H1 (cell line): ENCODE measurements around the gene MAP4K1. TPM values are rescaled to one million over a fixed set of nuclear protein-coding genes. Genes with fewer than 3 reads are reported as not detected.

Experiments
- CTCF ChIA-PET: fragments of 300-600 bp; sonication (Branson Sonifier 250); formaldehyde crosslinking; loops from one replicate; lab custom pipeline; 2021; ENCODE audit not compliant: partially characterized antibody; lab: Charles Lee
- POLR2A ChIA-PET: fragments of 300-600 bp; sonication (Branson Sonifier 250); formaldehyde crosslinking; loops from one replicate; lab custom pipeline; 2021; ENCODE audit warnings: inconsistent platforms; ENCODE audit not compliant: partially characterized antibody; lab: Charles Lee
- DNase-seq, 2 experiments: peaks; one replicate each; pipeline versions ENCODE4 v3.0.0 to v3.0.0-alpha.2; 2010 to 2022; ENCODE audit warnings: low spot score in 2 of 2, low read depth in 1 of 2, mixed read lengths in 1 of 2
- FAIRE-seq: peaks from 2 replicates; lab custom pipeline; 2011; peaks lifted over from hg19 to GRCh38; lab: Jason Lieb, UNC
- H2AFZ ChIP-seq: 2 replicates; pipeline ENCODE4 v1.8.1; 2012; ENCODE audit warnings: low read length, inconsistent platforms
- H2AK5ac ChIP-seq: 2 replicates; pipeline ENCODE4 v1.6.1; 2013; ENCODE audit warnings: low read depth, low read length
- H2BK120ac ChIP-seq: replicated peaks from 2 replicates; pipeline ENCODE3; 2013; ENCODE audit warnings: low read depth, low read length, inconsistent platforms
- H2BK12ac ChIP-seq: 2 replicates; pipeline ENCODE4 v1.6.1; 2013; ENCODE audit warnings: low read depth, low read length
- H2BK15ac ChIP-seq: 2 replicates; pipeline ENCODE4 v1.6.1; 2013; ENCODE audit warnings: low read length
- H2BK20ac ChIP-seq: 2 replicates; pipeline ENCODE4 v1.6.1; 2013; ENCODE audit warnings: low read length
- H2BK5ac ChIP-seq: 2 replicates; pipeline ENCODE4 v1.6.1; 2013; ENCODE audit warnings: low read depth, low read length
- H3K14ac ChIP-seq: 2 replicates; pipeline ENCODE4 v1.6.1; 2013; ENCODE audit warnings: inconsistent platforms; ENCODE audit not compliant: insufficient read length
- H3K18ac ChIP-seq: 2 replicates; pipeline ENCODE4 v1.6.1; 2013; ENCODE audit warnings: low read length; ENCODE audit errors: extremely low read depth
- H3K23ac ChIP-seq: 2 replicates; pipeline ENCODE4 v1.6.1; 2013; ENCODE audit warnings: inconsistent platforms; ENCODE audit not compliant: insufficient read length
- H3K23me2 ChIP-seq: 2 replicates; pipeline ENCODE4 v1.6.1; 2013; ENCODE audit warnings: low read depth, low read length
- H3K27ac ChIP-seq: 2 replicates; pipeline ENCODE4 v1.6.1; 2011; ENCODE audit warnings: low read depth, low read length, inconsistent platforms
- H3K27me3 ChIP-seq, 4 experiments: replicated peaks in 1 of 4; 1 replicate in 1 of 4; 2 replicates in 3 of 4; pipeline versions ENCODE4 v1.6.1 to v1.8.1; 2011 to 2013; ENCODE audit warnings: low read length in 3 of 4, mild to moderate bottlenecking in 3 of 4, inconsistent platforms in 2 of 4, mixed read lengths in 2 of 4, moderate library complexity in 1 of 4; ENCODE audit not compliant: control insufficient read depth in 3 of 4, insufficient read depth in 3 of 4; ENCODE audit errors: extremely low read depth in 1 of 4
- H3K36me3 ChIP-seq, 4 experiments: 2 replicates each; pipeline versions ENCODE4 v1.6.1 to v1.8.1; 2011 to 2013; ENCODE audit warnings: mild to moderate bottlenecking in 4 of 4, low read length in 3 of 4, moderate library complexity in 2 of 4, control low read depth in 1 of 4, inconsistent platforms in 1 of 4; ENCODE audit not compliant: insufficient read depth in 4 of 4, control insufficient read depth in 2 of 4
- H3K4ac ChIP-seq: replicated peaks from 2 replicates; pipeline ENCODE3; 2013; ENCODE audit warnings: low read length, low read depth, mixed read lengths, inconsistent platforms; ENCODE audit not compliant: insufficient read length
- H3K4me1 ChIP-seq, 4 experiments: replicated peaks in 1 of 4; 1 replicate in 1 of 4; 2 replicates in 3 of 4; pipeline versions ENCODE4 v1.6.1 to v1.8.1; 2011 to 2013; ENCODE audit warnings: low read length in 3 of 4, inconsistent platforms in 2 of 4, mixed read lengths in 1 of 4; ENCODE audit not compliant: insufficient read depth in 4 of 4, control insufficient read depth in 3 of 4
- H3K4me2 ChIP-seq, 2 experiments: 2 replicates each; pipeline versions ENCODE4 v1.6.1 to v1.8.1; 2011 to 2013; ENCODE audit warnings: low read depth in 2 of 2, low read length in 2 of 2, control low read depth in 1 of 2, inconsistent platforms in 1 of 2, mild to moderate bottlenecking in 1 of 2; ENCODE audit not compliant: insufficient read depth in 1 of 2
- H3K4me3 ChIP-seq, 4 experiments: fragments of 200-600, 300-600 bp in 1 of 4; sonication (generic), shearing (Covaris generic), sonication (Bioruptor Twin) in 1 of 4; 2 replicates each; pipeline versions ENCODE4 v1.5.1 to v1.8.1; 2011 to 2016; ENCODE audit warnings: low read length in 4 of 4, low read depth in 3 of 4, control low read depth in 2 of 4, inconsistent platforms in 2 of 4, mild to moderate bottlenecking in 2 of 4, mixed read lengths in 1 of 4, moderate library complexity in 1 of 4; ENCODE audit not compliant: insufficient read depth in 2 of 4; ENCODE audit errors: extremely low read depth in 1 of 4
- H3K56ac ChIP-seq: replicated peaks from 2 replicates; pipeline ENCODE3; 2013; ENCODE audit warnings: low read depth, mild to moderate bottlenecking, mixed read lengths, low read length, inconsistent platforms; ENCODE audit not compliant: insufficient read length
- H3K79me1 ChIP-seq: 2 replicates; pipeline ENCODE4 v1.6.1; 2013; ENCODE audit warnings: low read depth, low read length, control low read depth
- H3K79me2 ChIP-seq, 2 experiments: 2 replicates each; pipeline versions ENCODE4 v1.6.1 to v1.8.1; 2012 to 2013; ENCODE audit warnings: low read length in 2 of 2, mild to moderate bottlenecking in 2 of 2, inconsistent platforms in 1 of 2; ENCODE audit not compliant: insufficient read depth in 2 of 2, control insufficient read depth in 1 of 2
- H3K9ac ChIP-seq, 4 experiments: replicated peaks in 1 of 4; 1 replicate in 1 of 4; 2 replicates in 3 of 4; pipeline versions ENCODE4 v1.6.1 to v1.8.1; 2011 to 2013; ENCODE audit warnings: low read depth in 3 of 4, low read length in 3 of 4, control low read depth in 2 of 4, mild to moderate bottlenecking in 2 of 4, moderate library complexity in 2 of 4, inconsistent platforms in 1 of 4; ENCODE audit errors: extremely low read depth in 1 of 4
- H3K9me3 ChIP-seq, 2 experiments: 2 replicates each; pipeline versions ENCODE4 v1.6.1 to v1.8.1; 2012 to 2013; ENCODE audit warnings: mild to moderate bottlenecking in 2 of 2, moderate library complexity in 2 of 2, control low read depth in 1 of 2, inconsistent platforms in 1 of 2, low read depth in 1 of 2, low read length in 1 of 2, mixed read lengths in 1 of 2; ENCODE audit not compliant: insufficient read depth in 2 of 2
- H4K20me1 ChIP-seq, 2 experiments: replicated peaks in 1 of 2; 2 replicates each; pipeline versions ENCODE3 to v1.8.1; 2011 to 2013; ENCODE audit warnings: inconsistent platforms in 2 of 2, low read length in 2 of 2, mild to moderate bottlenecking in 1 of 2; ENCODE audit not compliant: insufficient read depth in 2 of 2, control insufficient read depth in 1 of 2
- H4K5ac ChIP-seq: 2 replicates; pipeline ENCODE4 v1.6.1; 2013; ENCODE audit warnings: low read length, low read depth, mixed read lengths, inconsistent platforms; ENCODE audit not compliant: insufficient read length
- H4K8ac ChIP-seq: 2 replicates; pipeline ENCODE4 v1.8.0; 2013; ENCODE audit warnings: mild to moderate bottlenecking, moderate library complexity, low read length, inconsistent platforms; ENCODE audit not compliant: insufficient read depth; ENCODE audit errors: extremely low read depth
- H4K91ac ChIP-seq: replicated peaks from 2 replicates; pipeline ENCODE3; 2013; ENCODE audit warnings: low read length, mixed read lengths, inconsistent platforms; ENCODE audit not compliant: insufficient read length
- ASH2L ChIP-seq: fragments of 200-600, 300-600 bp; sonication (generic); IDR thresholded peaks from one replicate; pipeline ENCODE4 v1.7.1; 2017; ENCODE audit warnings: low read length
- CEBPB ChIP-seq: IDR thresholded peaks from 2 replicates; pipeline ENCODE4 v1.6.1; 2012; ENCODE audit warnings: low read depth, low read length
- FOSL1 ChIP-seq: IDR thresholded peaks from 2 replicates; pipeline ENCODE4 v1.6.1; 2011; ENCODE audit warnings: mild to moderate bottlenecking, low read depth, low read length, moderate library complexity; ENCODE audit not compliant: insufficient read depth
- NRF1 ChIP-seq: IDR thresholded peaks from 2 replicates; pipeline ENCODE4 v1.6.1; 2011; ENCODE audit warnings: mild to moderate bottlenecking, low read depth, low read length, improper control_type of control experiment
- POLR2A ChIP-seq, 2 experiments: IDR thresholded peaks; 1 replicate in 1 of 2; 2 replicates in 1 of 2; pipeline ENCODE4 v1.6.1; 2011; ENCODE audit warnings: low read depth in 2 of 2, low read length in 2 of 2, mild to moderate bottlenecking in 2 of 2; ENCODE audit errors: control extremely low read depth in 1 of 2
- POLR2AphosphoS5 ChIP-seq: IDR thresholded peaks from 2 replicates; pipeline ENCODE4 v1.6.1; 2011; ENCODE audit warnings: low read depth, low read length
- RNF2 ChIP-seq: fragments of 200-900, 300-1000 bp; sonication (generic); IDR thresholded peaks from 2 replicates; pipeline ENCODE4 v1.7.1; 2016; ENCODE audit warnings: borderline replicate concordance, low read depth, mild to moderate bottlenecking, antibody characterized with exemption, low read length; ENCODE audit not compliant: poor library complexity, severe bottlenecking; ENCODE audit errors: missing control alignments
- SIN3A ChIP-seq, 2 experiments: IDR thresholded peaks in 1 of 2; conservative IDR thresholded peaks in 1 of 2; 2 replicates each; pipeline ENCODE4 v1.6.1; 2011 to 2012; ENCODE audit warnings: low read length in 2 of 2, improper control_type of control experiment in 1 of 2, low read depth in 1 of 2, mild to moderate bottlenecking in 1 of 2
- SP1 ChIP-seq: IDR thresholded peaks from 2 replicates; pipeline ENCODE4 v1.6.1; 2011; ENCODE audit warnings: low read depth, low read length
- TAF7 ChIP-seq: optimal IDR thresholded peaks from 2 replicates; pipeline ENCODE3; 2011; ENCODE audit warnings: low read depth, mild to moderate bottlenecking, inconsistent platforms, low read length, moderate library complexity, borderline replicate concordance
- TCF12 ChIP-seq: IDR thresholded peaks from 2 replicates; pipeline ENCODE4 v1.6.1; 2011; ENCODE audit warnings: low read depth, mild to moderate bottlenecking, low read length
- WGBS, 2 experiments: shearing (Covaris generic) in 1 of 2; methylation state at CpG; one replicate each; pipeline versions ENCODE4 v1.1.6 to v1.1.7; 2013 to 2015; ENCODE audit warnings: low lambda C conversion rate in 2 of 2, mixed read lengths in 2 of 2, inconsistent platforms in 1 of 2, low coverage in 1 of 2, missing lambda C conversion rate in 1 of 2; ENCODE audit not compliant: insufficient replicate concordance in 2 of 2, insufficient coverage in 1 of 2, insufficient read length in 1 of 2; ENCODE audit errors: extremely low coverage in 1 of 2, missing lambda C conversion rate in 1 of 2; 5-methylcytosine and 5-hydroxymethylcytosine counted together
- polyA plus RNA-seq, 7 experiments: library from polyadenylated mRNA; depleted of rRNA in 3 of 7; stranded (reverse) in 5 of 7; unstranded in 2 of 7; fragments of >200 nt in 5 of 7; fragments of 200-250 nt in 2 of 7; gene quantifications; 1 replicate in 5 of 7; 2 replicates in 1 of 7; 4 replicates in 1 of 7; pipeline versions ENCODE4 v1.2.1 to v1.2.3, GENCODE V29; 2011 to 2013; ENCODE audit warnings: missing spikeins in 2 of 7, mixed read lengths in 2 of 7
- total RNA-seq: library from RNA; stranded (reverse); fragmentation: NEBNext Ultra II Directional; extraction: Animal tissue kit (Norgen Biotek cat#: 25700); gene quantifications from 2 replicates; pipeline ENCODE4 v1.2.1, GENCODE V29; 2021

MAP4K1 gene
- total and polyA plus RNA-seq, 2 of the 8 experiments (the other 6 are each of a cell fraction or from before 2014, with no cell fraction given): 9.0 to 10.4 TPM

DNA sequence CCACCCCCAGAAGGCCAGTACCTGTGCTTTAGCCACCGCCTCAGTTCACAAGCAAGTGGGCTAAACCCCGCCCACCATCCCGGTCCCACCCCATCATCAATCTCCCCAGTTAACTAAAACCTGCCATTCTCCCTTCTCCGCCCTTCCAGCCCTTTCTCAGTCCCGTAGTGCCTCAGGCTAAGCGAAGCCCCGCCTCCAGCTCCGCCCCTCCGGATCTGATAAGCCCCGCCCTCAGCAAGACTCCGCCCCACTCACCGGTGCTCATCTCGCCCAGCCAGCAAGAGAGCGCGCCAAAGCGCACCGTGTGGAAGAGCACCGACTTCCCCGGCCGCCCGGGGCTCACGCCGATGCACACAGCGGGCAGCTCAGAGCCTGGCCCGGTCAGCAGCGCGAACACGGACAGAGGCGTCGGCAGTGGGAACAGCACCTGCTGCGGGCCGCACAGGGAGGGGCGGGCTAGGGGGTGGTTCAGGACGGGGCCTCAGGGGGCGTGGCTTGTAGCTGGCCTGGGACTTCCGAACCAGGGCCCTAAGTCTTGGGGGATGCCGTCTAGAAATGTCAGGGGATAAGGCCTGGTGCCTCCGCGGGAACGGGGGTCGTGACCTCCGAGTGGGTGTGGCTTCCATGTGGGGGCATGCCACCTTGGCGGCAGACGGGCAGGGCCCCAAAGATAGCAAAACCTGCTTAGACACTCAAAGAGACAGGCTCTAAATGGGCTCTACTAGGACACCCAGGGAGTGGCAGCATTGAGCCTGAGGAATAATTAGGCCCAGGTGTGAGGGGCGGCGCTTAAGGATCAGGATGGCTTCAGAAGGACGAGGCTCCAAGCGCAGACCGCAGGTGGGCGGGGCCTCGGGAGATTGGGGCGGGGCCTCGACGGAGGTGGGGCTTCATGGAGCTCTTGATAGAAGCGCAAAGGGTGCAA is 21.4 kb downstream of the MAP4K1 start:
- H4K5ac ChIP-seq: no peak overlapping the region
- H2BK120ac ChIP-seq: no peak overlapping the region
- H3K79me1 ChIP-seq: no peaks in the 10 kb centered on the region
- DNase-seq: peak; percentile 87 to 100
- H2BK5ac ChIP-seq: peak overlapping the region; percentile 88
- no peaks in the 10 kb centered on the region for H3K79me2 ChIP-seq
- peak overlapping the region; percentile 55 to 80 (median 72) for H3K4me3 ChIP-seq
- peak overlapping the region in 2 of 4 experiments; percentile 50 to 51; a peak in 2 of 7 replicates for H3K9ac ChIP-seq
- no peaks in the 10 kb centered on the region for H3K36me3 ChIP-seq
- no peak overlapping the region for H3K14ac ChIP-seq
- H4K20me1 ChIP-seq: no peaks in the 10 kb centered on the region
- no peak overlapping the region for H3K4ac ChIP-seq
- no peak overlapping the region for H4K8ac ChIP-seq
- peaks cover 0 to 6% (median 4%) of the 10 kb centered on the region in 4 experiments; a peak in 4 of 7 replicates for H3K4me1 ChIP-seq
- CTCF ChIA-PET: interaction anchor here (0.5 to 5.0 kb wide), 10 partner anchors 17 to 193 kb away, joined by 3 to 21 read pairs (median 3); partner anchors contain the start of gene FAM98C
- no peak overlapping the region for H2BK12ac ChIP-seq
- FAIRE-seq: peak; percentile 83
- H3K9me3 ChIP-seq: no peaks in the 10 kb centered on the region
- no peak overlapping the region for H3K56ac ChIP-seq
- no peaks in the 10 kb centered on the region for H3K27me3 ChIP-seq
- H4K91ac ChIP-seq: no peak overlapping the region
- no peak overlapping the region for H2AK5ac ChIP-seq
- H3K23me2 ChIP-seq: peaks cover 6% of the 10 kb centered on the region; the same call in 1 of the 2 replicates
- H2BK15ac ChIP-seq: no peak overlapping the region
- H3K27ac ChIP-seq: peak overlapping the region; percentile 54; the same call in 1 of the 2 replicates
- H3K4me2 ChIP-seq: peak overlapping the region; percentile 80 to 83
- H3K23ac ChIP-seq: no peak overlapping the region
- no peak overlapping the region for H2BK20ac ChIP-seq
- POLR2A ChIA-PET: interaction anchor here (0.5 to 2.1 kb wide), 11 partner anchors 10 to 249 kb away, joined by 3 to 9 read pairs (median 3); partner anchors contain the start of genes ACTN4, EIF3K and FAM98C
- H2AFZ ChIP-seq: peak overlapping the region; percentile 69; the same call in 1 of the 2 replicates
- peak overlapping the region; percentile 89 for H3K18ac ChIP-seq
- 3% methylated on average over 48 of the region's 55 CpGs; no CpG with 5 or more reads in 1 of the 2 experiments for WGBS, 2 experiments
- TF ChIP-seq POLR2A (IDR thresholded peaks at IDR 0.05; ENCODE audit: control extremely low read depth in 1 of 2, low read depth in 2 of 2, low read length in 2 of 2) (peak in 1 of 2 experiments; percentile 39; a peak in 1 of 3 replicates), NRF1 (no peak), RNF2 (no peak), FOSL1 (no peak), SIN3A (conservative IDR thresholded peaks at IDR 0.05 in 1 of 2, IDR thresholded peaks at IDR 0.05 in 1 of 2; ENCODE audit: low read depth in 1 of 2, low read length in 2 of 2) (0 out of 4 replicates have a peak, but pooled peaks of 1 of the 2 experiments have one; percentile 4), TAF7 (no peak), TCF12 (0 out of 2 replicates have a peak, but pooled peaks have one; percentile 11), CEBPB (no peak), POLR2AphosphoS5 (no peak), ASH2L (peak; percentile 37), SP1 (no peak)
